ENCODE results near the gene MAML2.

MAML2 gene

GRCh38 chr11:96384156-96384555 lies 41.2 kb upstream of the MAML2 start:
- DNase-seq (ENCODE audit: low spot score), result no peak
- no peak for TF ChIP-seq CTCF (IDR thresholded peaks at IDR 0.05; ENCODE audit: extremely low read depth, missing control alignments)

- DNase-seq (ENCODE audit: low spot score), result no peak
- no peak for TF ChIP-seq CTCF (IDR thresholded peaks at IDR 0.05; ENCODE audit: extremely low read depth, missing control alignments)
Measured at GRCh38 chr11:96376796-96377195, 33.8 kb upstream of the MAML2 start.

GRCh38 chr11:96373826-96374225 lies 30.8 kb upstream of the MAML2 start:
- DNase-seq (ENCODE audit: low spot score), result no peak
- no peak for TF ChIP-seq CTCF (IDR thresholded peaks at IDR 0.05; ENCODE audit: extremely low read depth, missing control alignments)

- DNase-seq (ENCODE audit: low spot score), result no peak
- TF ChIP-seq CTCF (IDR thresholded peaks at IDR 0.05; ENCODE audit: extremely low read depth, missing control alignments), result no peak
Measured at GRCh38 chr11:96367342-96367741, 24.3 kb upstream of the MAML2 start.

GRCh38 chr11:96366024-96366423 lies 23.0 kb upstream of the MAML2 start:
- DNase-seq (ENCODE audit: low spot score), result no peak
- TF ChIP-seq CTCF (IDR thresholded peaks at IDR 0.05; ENCODE audit: extremely low read depth, missing control alignments), result no peak

- DNase-seq (ENCODE audit: low spot score), result no peak
- TF ChIP-seq CTCF (IDR thresholded peaks at IDR 0.05; ENCODE audit: extremely low read depth, missing control alignments), result no peak
Measured at GRCh38 chr11:96365493-96365892, 22.5 kb upstream of the MAML2 start.

- no peak for DNase-seq (ENCODE audit: low spot score)
- TF ChIP-seq CTCF (IDR thresholded peaks at IDR 0.05; ENCODE audit: extremely low read depth, missing control alignments), result no peak
Measured at GRCh38 chr11:96361778-96362177, 18.8 kb upstream of the MAML2 start.

All from GM20000 (cell line).